GM19193 (cell line): ENCODE measurements around the gene TGFBR2.

ENCODE experiments used
- POLR2A ChIP-seq: IDR thresholded peaks from 4 replicates; pipeline ENCODE4 v1.6.1; 2011; ENCODE audit not compliant: insufficient read depth, insufficient read length; ENCODE audit errors: extremely low read depth

TGFBR2 gene

GRCh38 chr3:30606301-30607031, at the start of gene TGFBR2:
TGFBR2 (plus strand) TSS chr3:30606601; CDS start chr3:30606884, 283 bp downstream.
- TF ChIP-seq POLR2A, result no peak

GRCh38 chr3:30557746-30558303, 48.6 kb upstream of the TGFBR2 start:
- no peak for TF ChIP-seq POLR2A

GRCh38 chr3:30563956-30564355, 42.4 kb upstream of the TGFBR2 start:
- TF ChIP-seq POLR2A, result no peak

GRCh38 chr3:30567139-30567753, 39.2 kb upstream of the TGFBR2 start:
- no peak for TF ChIP-seq POLR2A

GRCh38 chr3:30576946-30577345, 29.5 kb upstream of the TGFBR2 start:
- TF ChIP-seq POLR2A, result no peak

- TF ChIP-seq POLR2A, result no peak
Observed at GRCh38 chr3:30577788-30578187, 28.6 kb upstream of the TGFBR2 start.

GRCh38 chr3:30578479-30578878, 27.9 kb upstream of the TGFBR2 start:
- no peak for TF ChIP-seq POLR2A

GRCh38 chr3:30578986-30579579, 27.3 kb upstream of the TGFBR2 start:
- no peak for TF ChIP-seq POLR2A

GRCh38 chr3:30581067-30581585, 25.3 kb upstream of the TGFBR2 start:
- no peak for TF ChIP-seq POLR2A

GRCh38 chr3:30581982-30582381, 24.4 kb upstream of the TGFBR2 start:
- no peak for TF ChIP-seq POLR2A

GRCh38 chr3:30583973-30584372, 22.4 kb upstream of the TGFBR2 start:
- TF ChIP-seq POLR2A, result no peak

GRCh38 chr3:30585654-30586053, 20.7 kb upstream of the TGFBR2 start:
- TF ChIP-seq POLR2A, result no peak

- no peak for TF ChIP-seq POLR2A
Observed at GRCh38 chr3:30586096-30586805, 20.1 kb upstream of the TGFBR2 start.

GRCh38 chr3:30586806-30587486, 19.5 kb upstream of the TGFBR2 start:
- no peak for TF ChIP-seq POLR2A
